ENCODE data around the gene P4HTM.

Gene P4HTM

DNA sequence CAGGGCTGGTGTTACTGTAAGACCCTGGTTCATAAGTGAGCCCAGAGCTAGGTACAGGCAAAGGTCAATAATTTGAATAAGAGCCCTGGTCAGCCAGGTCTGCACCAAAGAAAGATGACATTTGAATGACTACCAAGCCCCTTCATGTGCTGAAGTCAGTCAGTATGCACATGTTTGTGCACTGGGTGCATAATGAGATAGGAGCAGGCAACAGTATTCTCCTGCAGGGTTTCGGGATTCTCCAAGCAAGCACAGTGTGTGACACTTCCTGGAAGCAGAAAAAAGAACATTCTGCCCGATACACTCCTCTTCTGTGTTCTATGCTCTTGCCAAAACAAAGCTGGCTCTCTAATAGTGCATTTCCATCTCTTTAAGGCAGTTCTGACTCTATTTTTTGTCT lies 44.6 kb downstream of the P4HTM start:
- Mint-ChIP-seq H3K4me3 (no peak overlapping the region), H3K36me3 (ENCODE audit: low read depth) (peaks cover 42% of the 10 kb centered on the region), H3K4me1 (ENCODE audit: low read depth) (peaks cover 4% of the 10 kb centered on the region), H3K9me3 (no peaks in the 10 kb centered on the region), H3K27ac (peak overlapping the region; percentile 50), H3K27me3 (no peaks in the 10 kb centered on the region)

- no peak overlapping the region for H3K27ac Mint-ChIP-seq
- H3K4me1 Mint-ChIP-seq (ENCODE audit: low read depth), result no peaks in the 10 kb centered on the region
- no peaks in the 10 kb centered on the region for H3K27me3 Mint-ChIP-seq
- H3K36me3 Mint-ChIP-seq (ENCODE audit: low read depth), result peaks cover 42% of the 10 kb centered on the region
- no peak overlapping the region for H3K4me3 Mint-ChIP-seq
- no peaks in the 10 kb centered on the region for H3K9me3 Mint-ChIP-seq
These were observed 45.2 kb downstream of the P4HTM start for GRCh38 chr3:49035281-49035680.

DNA sequence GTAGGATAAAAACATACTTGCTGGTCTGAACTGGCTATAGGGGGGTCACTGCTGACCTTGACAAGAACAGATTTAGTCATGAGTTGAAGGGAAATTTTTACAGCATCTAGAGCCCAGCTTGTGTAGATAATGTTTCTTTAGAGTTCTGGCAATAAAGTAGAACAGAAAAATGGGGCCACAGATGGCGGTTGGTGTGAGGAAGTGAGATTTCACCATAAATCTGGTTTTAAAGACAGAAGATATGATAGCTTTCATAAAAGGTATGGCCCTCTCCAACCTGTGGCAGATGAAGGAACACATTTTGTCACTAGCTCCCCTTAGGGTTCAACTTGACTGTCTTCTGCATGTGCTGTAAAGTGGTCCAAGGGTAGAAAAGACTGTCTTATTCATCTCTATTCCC lies 63.5 kb downstream of the P4HTM start:
- H3K36me3 Mint-ChIP-seq (ENCODE audit: low read depth), result peaks cover 61% of the 10 kb centered on the region
- no peaks in the 10 kb centered on the region for H3K4me1 Mint-ChIP-seq (ENCODE audit: low read depth)
- no peak overlapping the region for H3K4me3 Mint-ChIP-seq
- no peak overlapping the region for H3K27ac Mint-ChIP-seq
- no peaks in the 10 kb centered on the region for H3K27me3 Mint-ChIP-seq
- no peaks in the 10 kb centered on the region for H3K9me3 Mint-ChIP-seq

DNA sequence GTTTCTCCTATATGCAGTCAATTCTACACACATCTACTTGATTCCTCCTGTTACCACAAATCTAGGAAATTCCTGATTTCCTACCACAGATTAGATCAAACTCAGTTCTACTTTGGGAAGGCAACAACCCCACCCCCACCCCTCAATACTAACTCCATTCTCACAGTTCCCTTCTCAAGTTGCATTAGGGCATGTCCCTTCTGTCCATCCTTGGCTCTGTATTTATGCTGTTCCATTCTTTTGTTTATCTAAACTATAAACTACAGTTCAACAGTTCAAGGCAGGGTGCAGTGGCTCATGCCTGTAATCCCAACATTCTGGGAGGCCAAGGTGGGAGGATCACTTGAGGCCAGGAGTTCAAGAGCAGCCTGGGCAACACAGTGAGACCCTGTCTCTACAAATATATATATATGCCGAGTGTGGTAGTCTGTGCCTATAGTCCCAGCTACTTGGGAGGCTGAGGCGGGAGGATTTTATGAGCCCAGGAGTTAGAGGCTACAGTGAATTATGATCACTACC lies 64.4 kb downstream of the P4HTM start:
- no peaks in the 10 kb centered on the region for H3K4me1 Mint-ChIP-seq (ENCODE audit: low read depth)
- H3K27me3 Mint-ChIP-seq, result no peaks in the 10 kb centered on the region
- H3K9me3 Mint-ChIP-seq, result no peaks in the 10 kb centered on the region
- no peak overlapping the region for H3K4me3 Mint-ChIP-seq
- peaks cover 61% of the 10 kb centered on the region for H3K36me3 Mint-ChIP-seq (ENCODE audit: low read depth)
- H3K27ac Mint-ChIP-seq, result no peak overlapping the region

Measured in stimulated activated naive CD8-positive, alpha-beta T cell treated with anti-CD3 and anti-CD28 coated beads, Interleukin-15, Interleukin-2, amounts not matched to agents 100 ng/mL and 50 ng/mL, for 24 hours (primary cell).